ENCODE data around the gene GPR183.

The GPR183 gene

GRCh38 chr13:99344610-99345208 is 37.5 kb upstream of the GPR183 start:
- no peaks in the 10 kb centered on the region for H3K27me3 Mint-ChIP-seq
- no peak overlapping the region for H3K27ac Mint-ChIP-seq
- no peak for ATAC-seq
- H3K9me3 Mint-ChIP-seq: no peaks in the 10 kb centered on the region
- DNase-seq: no peak
- peaks cover 42% of the 10 kb centered on the region for H3K4me1 Mint-ChIP-seq
- no peak overlapping the region for H3K4me3 Mint-ChIP-seq

- no peak overlapping the region for H3K27ac Mint-ChIP-seq
- H3K9me3 Mint-ChIP-seq: no peaks in the 10 kb centered on the region
- no peak for DNase-seq
- no peaks in the 10 kb centered on the region for H3K27me3 Mint-ChIP-seq
- H3K4me3 Mint-ChIP-seq: no peak overlapping the region
- H3K4me1 Mint-ChIP-seq: peaks cover 44% of the 10 kb centered on the region
- ATAC-seq: no peak
Observed at GRCh38 chr13:99342723-99343315, 35.6 kb upstream of the GPR183 start.

- ATAC-seq: no peak
- Mint-ChIP-seq H3K27me3 (no peaks in the 10 kb centered on the region), H3K27ac (no peak overlapping the region), H3K4me1 (peaks cover 45% of the 10 kb centered on the region), H3K4me3 (no peak overlapping the region), H3K9me3 (no peaks in the 10 kb centered on the region)
- no peak for DNase-seq
Observed at GRCh38 chr13:99341969-99342722, 34.9 kb upstream of the GPR183 start.

- Mint-ChIP-seq H3K27ac (no peak overlapping the region), H3K4me1 (peaks cover 46% of the 10 kb centered on the region)
Observed at GRCh38 chr13:99340638-99341037, 33.4 kb upstream of the GPR183 start.

DNA sequence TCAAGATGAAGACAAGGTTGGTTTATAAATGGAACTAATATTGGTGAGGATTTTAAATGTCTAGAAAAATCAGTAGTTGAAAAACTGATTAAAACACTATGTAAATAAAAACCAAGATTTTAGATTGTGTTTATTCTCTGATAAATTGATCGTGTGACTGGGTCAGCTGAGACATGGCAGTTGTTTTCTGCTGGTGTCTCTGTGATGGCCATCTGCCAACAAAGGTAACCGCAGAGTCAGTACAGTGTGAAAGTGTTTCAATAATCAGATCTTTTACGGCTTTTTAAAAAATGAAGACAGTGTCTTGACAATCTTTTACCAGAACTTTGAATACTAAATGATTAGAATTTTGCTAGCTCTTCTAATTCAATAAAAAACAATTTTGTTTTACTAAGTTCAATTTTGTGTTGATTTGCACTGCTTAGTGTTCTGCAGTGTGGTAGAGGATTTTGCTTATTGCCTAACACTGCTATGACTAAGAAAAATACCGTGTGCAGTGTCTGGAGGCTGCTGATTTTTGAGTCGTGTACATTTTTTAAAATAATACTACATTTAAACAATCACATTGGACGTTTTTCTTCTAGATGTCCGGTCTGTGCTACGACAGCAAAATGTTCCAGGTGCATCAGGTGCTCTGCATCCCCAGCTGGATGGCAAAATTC is 32.7 kb upstream of the GPR183 start:
- Mint-ChIP-seq H3K9me3 (no peaks in the 10 kb centered on the region), H3K27ac (no peak overlapping the region), H3K4me3 (no peak overlapping the region), H3K4me1 (peaks cover 49% of the 10 kb centered on the region), H3K27me3 (no peaks in the 10 kb centered on the region)
- DNase-seq (peak in 1 of 2 donors; percentile 42), ATAC-seq (peak; percentile 85)

More at GRCh38 chr13:99340638-99341037, 33.4 kb upstream of the GPR183 start:
- Mint-ChIP-seq H3K9me3 (no peaks in the 10 kb centered on the region), H3K4me3 (no peak overlapping the region), H3K27me3 (no peaks in the 10 kb centered on the region)
- DNase-seq (no peak), ATAC-seq (no peak)

- no peak overlapping the region for H3K4me3 Mint-ChIP-seq
- H3K4me1 Mint-ChIP-seq: peaks cover 51% of the 10 kb centered on the region
- DNase-seq: no peak
- H3K27ac Mint-ChIP-seq: no peak overlapping the region
- no peaks in the 10 kb centered on the region for H3K9me3 Mint-ChIP-seq
- H3K27me3 Mint-ChIP-seq: no peaks in the 10 kb centered on the region
- ATAC-seq: no peak
Observed at GRCh38 chr13:99339230-99339721, 32.1 kb upstream of the GPR183 start.

DNA sequence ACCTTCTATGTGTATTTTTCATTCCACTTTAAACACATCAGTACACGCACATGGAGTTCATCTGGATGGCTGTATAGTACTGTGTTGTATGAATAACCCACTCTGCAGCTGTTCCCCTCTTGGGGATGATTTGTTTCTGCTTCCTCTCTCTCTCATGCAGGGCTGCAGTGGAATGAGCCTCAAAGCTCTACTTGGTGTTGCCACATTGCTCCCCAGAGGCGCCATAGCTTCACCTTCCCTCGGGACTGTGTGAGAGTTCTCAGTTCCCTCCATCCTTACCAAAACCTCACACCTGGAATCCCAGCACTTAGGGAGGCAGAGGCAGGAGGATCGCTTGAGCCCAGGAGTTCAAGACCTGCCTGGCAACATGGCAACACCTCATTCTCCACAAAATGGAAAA is 28.4 kb upstream of the GPR183 start:
- H3K9me3 Mint-ChIP-seq: no peaks in the 10 kb centered on the region
- no peak for ATAC-seq
- H3K4me3 Mint-ChIP-seq: no peak overlapping the region
- peak overlapping the region in 1 of 2 donors; percentile 58 for H3K27ac Mint-ChIP-seq
- peaks cover 85% of the 10 kb centered on the region for H3K4me1 Mint-ChIP-seq
- H3K27me3 Mint-ChIP-seq: no peaks in the 10 kb centered on the region
- no peak for DNase-seq

- no peak for DNase-seq
- Mint-ChIP-seq H3K9me3 (no peaks in the 10 kb centered on the region), H3K4me1 (peaks cover 83% of the 10 kb centered on the region), H3K4me3 (no peak overlapping the region), H3K27me3 (no peaks in the 10 kb centered on the region), H3K27ac (peak overlapping the region in 1 of 2 donors; percentile 26)
- ATAC-seq: no peak
Observed at GRCh38 chr13:99335087-99335486, 27.9 kb upstream of the GPR183 start.

GRCh38 chr13:99334221-99334620 is 27.0 kb upstream of the GPR183 start:
- no peak for ATAC-seq
- no peaks in the 10 kb centered on the region for H3K27me3 Mint-ChIP-seq
- H3K9me3 Mint-ChIP-seq: peaks cover 0 to 6% of the 10 kb centered on the region in 2 donors
- no peak overlapping the region for H3K27ac Mint-ChIP-seq
- no peak overlapping the region for H3K4me3 Mint-ChIP-seq
- no peak for DNase-seq
- peaks cover 87% of the 10 kb centered on the region for H3K4me1 Mint-ChIP-seq

GRCh38 chr13:99332456-99332855 is 25.3 kb upstream of the GPR183 start:
- H3K27ac Mint-ChIP-seq: peak overlapping the region in 1 of 2 donors; percentile 74
- H3K9me3 Mint-ChIP-seq: peaks cover 0 to 7% of the 10 kb centered on the region in 2 donors
- ATAC-seq: no peak
- peaks cover 77% of the 10 kb centered on the region for H3K4me1 Mint-ChIP-seq
- H3K27me3 Mint-ChIP-seq: no peaks in the 10 kb centered on the region
- no peak for DNase-seq
- H3K4me3 Mint-ChIP-seq: no peak overlapping the region

DNA sequence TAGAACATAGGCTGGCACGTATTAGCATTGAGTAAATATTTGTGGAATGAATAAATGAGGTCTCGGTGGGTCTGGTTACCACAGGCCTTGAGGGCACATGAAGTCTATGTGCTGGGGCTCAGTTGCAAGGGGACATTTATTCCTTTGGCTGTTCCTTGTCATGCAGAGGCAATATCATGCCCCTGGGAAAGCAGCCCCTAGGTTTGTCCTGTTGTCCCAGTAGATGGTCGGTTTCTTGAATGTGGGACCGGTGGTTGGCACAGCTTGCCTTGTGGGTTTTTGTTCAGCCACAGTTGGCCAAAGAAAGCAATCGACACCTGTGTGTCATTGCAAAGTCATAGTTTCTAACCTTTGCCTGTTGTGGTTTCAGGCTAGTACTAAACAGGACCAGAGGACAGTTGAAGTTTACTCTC is 24.7 kb upstream of the GPR183 start:
- DNase-seq: peak in 1 of 2 donors; percentile 40
- Mint-ChIP-seq H3K4me1 (peaks cover 78% of the 10 kb centered on the region), H3K9me3 (peaks cover 0 to 7% of the 10 kb centered on the region in 2 donors), H3K4me3 (peak overlapping the region; percentile 7 to 13), H3K27me3 (no peaks in the 10 kb centered on the region), H3K27ac (no peak overlapping the region)
- peak; percentile 89 for ATAC-seq

GRCh38 chr13:99330942-99331341 is 23.7 kb upstream of the GPR183 start:
- Mint-ChIP-seq H3K4me3 (no peak overlapping the region), H3K4me1 (peaks cover 78% of the 10 kb centered on the region), H3K27me3 (no peaks in the 10 kb centered on the region), H3K9me3 (peaks cover 0 to 7% of the 10 kb centered on the region in 2 donors), H3K27ac (no peak overlapping the region)
- ATAC-seq: no peak
- DNase-seq: no peak

- ATAC-seq (no peak), DNase-seq (no peak)
- peaks cover 78% of the 10 kb centered on the region for H3K4me1 Mint-ChIP-seq
- H3K4me3 Mint-ChIP-seq: no peak overlapping the region
- no peak overlapping the region for H3K27ac Mint-ChIP-seq
- H3K27me3 Mint-ChIP-seq: no peaks in the 10 kb centered on the region
- H3K9me3 Mint-ChIP-seq: peaks cover 0 to 7% of the 10 kb centered on the region in 2 donors
Observed at GRCh38 chr13:99329477-99329876, 22.3 kb upstream of the GPR183 start.

DNA sequence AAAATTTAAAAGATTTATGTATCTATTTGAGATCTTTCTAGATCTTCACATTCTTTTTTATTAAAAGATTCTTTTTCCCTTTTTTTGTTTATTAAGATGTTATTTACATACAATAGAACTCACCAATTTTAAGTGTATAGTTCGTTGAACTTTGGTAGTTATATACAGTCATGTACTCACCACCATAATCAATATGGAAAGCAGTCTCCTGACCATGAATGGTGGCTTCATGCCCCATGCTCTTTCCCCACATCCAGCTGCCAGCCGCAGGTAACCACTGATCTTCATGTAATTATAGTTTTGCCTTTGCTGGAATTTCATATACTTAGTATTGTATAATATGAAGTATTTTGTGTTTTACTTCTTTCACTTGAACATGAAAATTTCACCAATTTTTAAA is 20.6 kb upstream of the GPR183 start:
- H3K27ac Mint-ChIP-seq: no peak overlapping the region
- peaks cover 81% of the 10 kb centered on the region for H3K4me1 Mint-ChIP-seq
- peaks cover 0 to 7% of the 10 kb centered on the region in 2 donors for H3K9me3 Mint-ChIP-seq
- ATAC-seq (no peak), DNase-seq (no peak)
- no peak overlapping the region for H3K4me3 Mint-ChIP-seq
- no peaks in the 10 kb centered on the region for H3K27me3 Mint-ChIP-seq

DNA sequence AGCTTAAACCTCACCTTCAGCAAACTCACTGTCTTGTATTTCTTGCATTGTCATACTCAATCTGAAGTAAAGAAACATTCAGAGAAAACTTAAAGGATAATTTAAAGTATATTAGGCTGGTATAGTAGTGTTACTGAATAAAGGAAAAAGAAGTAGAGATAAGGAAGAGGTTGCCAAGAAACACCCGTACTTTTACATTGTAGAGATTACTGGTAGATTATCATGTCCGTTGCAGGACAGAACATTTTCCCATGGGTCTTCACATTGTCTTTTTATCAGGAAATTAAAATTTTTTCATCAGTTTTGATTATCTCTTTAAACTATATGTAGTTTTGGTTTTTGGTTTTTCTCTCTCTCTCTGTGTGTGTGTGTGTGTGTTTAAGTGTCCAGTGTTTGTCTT is 19.9 kb upstream of the GPR183 start:
- Mint-ChIP-seq H3K4me1 (peaks cover 81% of the 10 kb centered on the region), H3K9me3 (peaks cover 0 to 7% of the 10 kb centered on the region in 2 donors), H3K4me3 (no peak overlapping the region), H3K27ac (no peak overlapping the region), H3K27me3 (no peaks in the 10 kb centered on the region)
- no peak for DNase-seq
- ATAC-seq: no peak
